Ishikawa (cell line): ENCODE measurements around the gene SPATA2L.

Experiments
- CEBPB ChIP-seq: IDR thresholded peaks from 2 replicates; pipeline ENCODE4 v1.6.1; 2012
- CREB1 ChIP-seq: IDR thresholded peaks from 2 replicates; pipeline ENCODE4 v1.6.1; 2012; ENCODE audit warnings: low read depth
- EGR1 ChIP-seq: IDR thresholded peaks from 2 replicates; pipeline ENCODE4 v1.6.1; 2012
- EP300 ChIP-seq: IDR thresholded peaks from 2 replicates; pipeline ENCODE4 v1.6.1; 2012; ENCODE audit warnings: borderline replicate concordance
- FOXM1 ChIP-seq: IDR thresholded peaks from 2 replicates; pipeline ENCODE4 v1.6.1; 2012; ENCODE audit warnings: low read depth, borderline replicate concordance
- NFIC ChIP-seq: IDR thresholded peaks from 2 replicates; pipeline ENCODE4 v1.6.1; 2012
- RAD21 ChIP-seq: IDR thresholded peaks from 2 replicates; pipeline ENCODE4 v1.6.1; 2012; ENCODE audit warnings: low read depth
- TAF1 ChIP-seq: IDR thresholded peaks from 2 replicates; pipeline ENCODE4 v1.6.1; 2012; ENCODE audit warnings: low read depth, mild to moderate bottlenecking
- TCF12 ChIP-seq: IDR thresholded peaks from 2 replicates; pipeline ENCODE4 v1.6.1; 2012; ENCODE audit warnings: low read depth
- YY1 ChIP-seq: IDR thresholded peaks from 2 replicates; pipeline ENCODE4 v1.6.1; 2012; ENCODE audit warnings: low read depth
- ZBTB7A ChIP-seq: IDR thresholded peaks from 2 replicates; pipeline ENCODE4 v1.6.1; 2012; ENCODE audit warnings: low read depth
- TF ChIP-seq, protein P1 (sequence below): IDR thresholded peaks from 2 replicates; pipeline ENCODE4 v1.6.1; 2012
- TF ChIP-seq, protein P2 (sequence below): IDR thresholded peaks from 2 replicates; pipeline ENCODE4 v1.6.1; 2012; ENCODE audit warnings: low read depth, mild to moderate bottlenecking
- TF ChIP-seq, protein P3 (sequence below): IDR thresholded peaks from 2 replicates; pipeline ENCODE4 v1.6.1; 2012

SPATA2L gene

DNA sequence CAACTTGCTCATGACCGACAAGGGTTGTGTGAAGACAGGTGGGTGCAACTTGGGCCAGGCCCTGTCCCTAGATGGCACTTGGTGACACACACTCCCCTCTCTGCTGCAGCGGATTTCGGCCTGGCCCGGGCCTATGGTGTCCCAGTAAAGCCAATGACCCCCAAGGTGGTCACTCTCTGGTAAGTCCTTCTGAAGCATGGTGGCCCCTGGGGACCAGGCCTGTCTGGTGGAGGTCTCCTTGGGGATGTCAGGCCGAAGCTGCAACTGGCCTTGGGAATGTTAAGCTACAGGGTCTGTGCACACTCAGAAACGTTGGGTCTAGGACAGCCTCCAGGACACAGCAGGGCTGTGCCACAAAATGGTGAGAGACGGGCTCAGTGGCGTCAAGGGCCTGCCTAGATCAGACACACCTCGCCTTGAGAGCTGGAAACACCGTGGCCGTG lies 8.2 kb downstream of the SPATA2L start:
- TF ChIP-seq, protein P1, sequence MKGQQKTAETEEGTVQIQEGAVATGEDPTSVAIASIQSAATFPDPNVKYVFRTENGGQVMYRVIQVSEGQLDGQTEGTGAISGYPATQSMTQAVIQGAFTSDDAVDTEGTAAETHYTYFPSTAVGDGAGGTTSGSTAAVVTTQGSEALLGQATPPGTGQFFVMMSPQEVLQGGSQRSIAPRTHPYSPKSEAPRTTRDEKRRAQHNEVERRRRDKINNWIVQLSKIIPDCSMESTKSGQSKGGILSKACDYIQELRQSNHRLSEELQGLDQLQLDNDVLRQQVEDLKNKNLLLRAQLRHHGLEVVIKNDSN = no peak
- no peak for TF ChIP-seq TCF12

DNA sequence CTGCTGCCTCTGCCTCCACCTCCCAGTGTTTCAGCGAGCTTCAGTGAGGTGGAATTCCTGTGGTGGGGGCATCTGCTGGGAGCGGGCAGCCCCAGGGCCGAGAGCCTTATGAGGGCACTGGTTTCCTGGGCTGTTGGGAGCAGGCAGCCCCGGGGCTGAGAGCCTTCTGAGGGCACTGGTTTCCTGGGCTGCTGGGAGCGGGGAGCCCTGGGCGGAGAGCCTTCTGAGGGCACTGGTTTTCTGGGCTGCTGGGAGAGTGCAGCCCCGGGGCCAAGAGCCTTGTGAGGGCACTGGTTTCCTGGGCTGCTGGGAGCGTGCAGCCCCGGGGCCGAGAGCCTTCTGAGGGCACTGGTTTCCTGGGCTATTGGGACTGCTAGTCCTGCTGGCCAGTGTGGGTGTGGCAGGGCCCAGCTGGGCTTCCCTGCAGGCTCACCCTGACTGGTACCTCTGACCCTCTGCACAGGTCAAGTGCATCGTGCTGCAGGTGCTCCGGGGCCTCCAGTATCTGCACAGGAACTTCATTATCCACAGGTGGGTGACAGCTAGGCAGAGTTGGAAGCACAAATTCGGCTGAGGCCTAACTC lies 9.4 kb downstream of the SPATA2L start:
- TF ChIP-seq, protein P2, sequence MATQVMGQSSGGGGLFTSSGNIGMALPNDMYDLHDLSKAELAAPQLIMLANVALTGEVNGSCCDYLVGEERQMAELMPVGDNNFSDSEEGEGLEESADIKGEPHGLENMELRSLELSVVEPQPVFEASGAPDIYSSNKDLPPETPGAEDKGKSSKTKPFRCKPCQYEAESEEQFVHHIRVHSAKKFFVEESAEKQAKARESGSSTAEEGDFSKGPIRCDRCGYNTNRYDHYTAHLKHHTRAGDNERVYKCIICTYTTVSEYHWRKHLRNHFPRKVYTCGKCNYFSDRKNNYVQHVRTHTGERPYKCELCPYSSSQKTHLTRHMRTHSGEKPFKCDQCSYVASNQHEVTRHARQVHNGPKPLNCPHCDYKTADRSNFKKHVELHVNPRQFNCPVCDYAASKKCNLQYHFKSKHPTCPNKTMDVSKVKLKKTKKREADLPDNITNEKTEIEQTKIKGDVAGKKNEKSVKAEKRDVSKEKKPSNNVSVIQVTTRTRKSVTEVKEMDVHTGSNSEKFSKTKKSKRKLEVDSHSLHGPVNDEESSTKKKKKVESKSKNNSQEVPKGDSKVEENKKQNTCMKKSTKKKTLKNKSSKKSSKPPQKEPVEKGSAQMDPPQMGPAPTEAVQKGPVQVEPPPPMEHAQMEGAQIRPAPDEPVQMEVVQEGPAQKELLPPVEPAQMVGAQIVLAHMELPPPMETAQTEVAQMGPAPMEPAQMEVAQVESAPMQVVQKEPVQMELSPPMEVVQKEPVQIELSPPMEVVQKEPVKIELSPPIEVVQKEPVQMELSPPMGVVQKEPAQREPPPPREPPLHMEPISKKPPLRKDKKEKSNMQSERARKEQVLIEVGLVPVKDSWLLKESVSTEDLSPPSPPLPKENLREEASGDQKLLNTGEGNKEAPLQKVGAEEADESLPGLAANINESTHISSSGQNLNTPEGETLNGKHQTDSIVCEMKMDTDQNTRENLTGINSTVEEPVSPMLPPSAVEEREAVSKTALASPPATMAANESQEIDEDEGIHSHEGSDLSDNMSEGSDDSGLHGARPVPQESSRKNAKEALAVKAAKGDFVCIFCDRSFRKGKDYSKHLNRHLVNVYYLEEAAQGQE = no peak
- no peak for TF ChIP-seq CREB1

DNA sequence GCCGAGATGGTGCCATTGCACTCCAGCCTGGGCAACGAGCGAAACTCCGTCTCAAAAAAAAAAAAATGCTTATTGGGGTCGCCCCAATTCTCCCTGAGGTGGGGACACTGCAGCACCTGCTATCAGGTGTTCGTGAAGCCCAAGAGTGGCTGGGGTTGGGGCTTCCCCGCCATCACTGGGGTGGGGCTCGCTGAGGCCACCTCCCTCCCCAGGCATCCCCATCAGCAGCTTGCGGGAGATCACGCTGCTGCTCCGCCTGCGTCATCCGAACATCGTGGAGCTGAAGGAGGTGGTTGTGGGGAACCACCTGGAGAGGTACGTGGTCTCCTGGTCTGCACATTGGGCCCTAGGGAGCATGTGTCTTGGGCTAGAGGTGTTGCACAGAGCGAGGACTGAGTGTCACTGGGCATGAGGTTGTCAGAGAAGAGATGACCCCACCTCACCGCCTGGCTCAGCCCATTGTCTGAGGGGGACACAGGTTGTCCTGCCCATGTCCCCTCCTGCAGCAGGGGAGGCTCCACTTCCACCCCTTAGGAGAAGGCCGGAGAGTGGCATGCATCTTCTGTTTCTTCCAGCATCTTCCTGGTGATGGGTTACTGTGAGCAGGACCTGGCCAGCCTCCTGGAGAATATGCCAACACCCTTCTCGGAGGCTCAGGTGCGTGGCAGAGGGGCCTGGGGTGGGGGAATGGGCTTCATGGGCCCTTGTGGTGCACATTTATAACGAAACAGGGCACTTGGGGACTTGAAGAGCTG lies 10.1 kb downstream of the SPATA2L start:
- TF ChIP-seq TCF12 (no peak), TAF1 (no peak), EGR1 (no peak)
- TF ChIP-seq, protein P2 = no peak
- TF ChIP-seq, protein P1 = no peak
- TF ChIP-seq, protein P3, sequence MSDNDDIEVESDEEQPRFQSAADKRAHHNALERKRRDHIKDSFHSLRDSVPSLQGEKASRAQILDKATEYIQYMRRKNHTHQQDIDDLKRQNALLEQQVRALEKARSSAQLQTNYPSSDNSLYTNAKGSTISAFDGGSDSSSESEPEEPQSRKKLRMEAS = no peak

DNA sequence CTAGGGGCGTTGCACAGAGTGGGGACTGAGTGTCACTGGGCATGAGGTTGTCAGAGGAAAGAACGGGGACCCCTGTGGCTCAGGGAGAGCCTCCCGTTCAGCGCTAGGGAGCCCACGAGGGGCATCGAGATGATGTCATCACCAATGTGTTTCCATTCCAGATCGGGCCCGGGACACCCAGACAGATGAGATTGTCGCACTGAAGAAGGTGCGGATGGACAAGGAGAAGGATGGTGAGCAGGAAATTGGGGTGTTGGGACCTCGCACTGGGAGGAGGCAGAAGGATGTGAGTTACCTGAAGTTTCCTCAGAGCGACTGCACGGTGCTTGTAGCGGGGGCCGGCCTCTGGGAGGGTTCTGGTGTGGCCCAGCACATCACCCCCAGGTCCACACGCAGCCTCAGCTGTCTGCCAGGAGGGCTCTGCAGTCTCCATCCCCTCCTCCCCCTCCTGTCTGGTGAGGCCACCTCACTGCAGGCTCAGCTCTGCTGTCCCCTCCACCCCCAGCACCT lies 11.1 kb downstream of the SPATA2L start:
- TF ChIP-seq YY1 (no peak), CEBPB (no peak), RAD21 (no peak), EP300 (no peak), FOXM1 (no peak), EGR1 (no peak), TAF1 (no peak)
- TF ChIP-seq, protein P1 = no peak
- TF ChIP-seq, protein P3 = no peak

DNA sequence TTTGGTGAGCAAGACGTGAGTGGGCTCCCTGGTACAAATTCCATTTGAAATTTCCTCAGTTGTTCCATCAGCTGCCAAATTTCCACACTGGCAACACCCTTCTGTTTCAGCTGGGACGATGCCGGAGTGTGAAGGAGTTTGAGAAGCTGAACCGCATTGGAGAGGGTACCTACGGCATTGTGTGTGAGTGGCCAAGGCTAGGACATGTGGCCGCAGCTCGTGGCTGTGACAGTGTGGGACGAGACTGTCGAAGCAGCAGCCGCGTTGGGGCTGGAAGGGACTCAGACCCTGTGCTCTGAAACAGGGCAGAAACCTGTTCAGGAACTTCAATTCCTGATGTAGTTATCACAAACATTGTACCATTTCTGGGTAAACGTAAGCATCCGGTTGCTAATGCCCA lies 12.4 kb downstream of the SPATA2L start:
- TF ChIP-seq ZBTB7A (no peak), CEBPB (no peak), YY1 (no peak), EP300 (no peak), FOXM1 (no peak), TCF12 (no peak), NFIC (no peak), RAD21 (no peak), TAF1 (no peak), CREB1 (no peak), EGR1 (no peak)
- TF ChIP-seq, protein P1 = no peak
- TF ChIP-seq, protein P2 = no peak
